Ovary (tissue), 3 donors: ENCODE measurements around the gene DDN.

Source experiments
- EP300 ChIP-seq: sonication (generic); formaldehyde crosslinking; IDR thresholded peaks from one replicate; pipeline ENCODE4 v1.6.1; 2017; ENCODE audit warnings: antibody characterized with exemption
- POLR2A ChIP-seq: fragments of 450-650 bp; IDR thresholded peaks from one replicate; pipeline ENCODE4 v1.6.1; 2017; ENCODE audit warnings: antibody characterized with exemption, mild to moderate bottlenecking, moderate library complexity
- TF ChIP-seq, protein P1 (sequence below), 3 donors: fragments of 450-650 bp in 2 of 3; fragments of 200-600 bp in 1 of 3; IDR thresholded peaks; one replicate each; pipeline versions ENCODE4 v1.5.1 to v1.8.0; 2016 to 2022; ENCODE audit warnings: antibody characterized with exemption in 3 of 3, mild to moderate bottlenecking in 1 of 3
- donor health status: DM: no; HTN: no; CAD: no.

DNA sequence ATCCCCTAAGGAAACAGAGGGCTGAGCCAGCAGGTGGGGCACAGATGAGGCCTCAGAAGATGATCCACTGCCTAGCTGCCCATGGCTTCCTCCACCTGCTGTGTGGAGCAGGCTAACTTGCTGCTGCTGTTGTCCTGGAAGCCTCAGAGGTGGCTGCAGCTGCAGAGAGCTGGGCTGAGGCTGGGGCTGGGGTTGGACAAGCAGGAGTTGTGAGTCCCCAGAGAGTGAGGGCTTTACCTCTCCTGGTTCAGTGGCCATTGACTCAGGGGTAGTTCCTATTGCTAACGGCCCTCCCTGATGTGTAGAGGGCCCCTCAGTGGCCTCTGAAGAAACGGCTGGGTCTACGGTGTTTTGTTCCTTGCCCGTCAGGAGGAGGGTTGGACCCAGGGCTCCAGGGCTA lies 33.1 kb upstream of the DDN start:
- TF ChIP-seq, protein P1, sequence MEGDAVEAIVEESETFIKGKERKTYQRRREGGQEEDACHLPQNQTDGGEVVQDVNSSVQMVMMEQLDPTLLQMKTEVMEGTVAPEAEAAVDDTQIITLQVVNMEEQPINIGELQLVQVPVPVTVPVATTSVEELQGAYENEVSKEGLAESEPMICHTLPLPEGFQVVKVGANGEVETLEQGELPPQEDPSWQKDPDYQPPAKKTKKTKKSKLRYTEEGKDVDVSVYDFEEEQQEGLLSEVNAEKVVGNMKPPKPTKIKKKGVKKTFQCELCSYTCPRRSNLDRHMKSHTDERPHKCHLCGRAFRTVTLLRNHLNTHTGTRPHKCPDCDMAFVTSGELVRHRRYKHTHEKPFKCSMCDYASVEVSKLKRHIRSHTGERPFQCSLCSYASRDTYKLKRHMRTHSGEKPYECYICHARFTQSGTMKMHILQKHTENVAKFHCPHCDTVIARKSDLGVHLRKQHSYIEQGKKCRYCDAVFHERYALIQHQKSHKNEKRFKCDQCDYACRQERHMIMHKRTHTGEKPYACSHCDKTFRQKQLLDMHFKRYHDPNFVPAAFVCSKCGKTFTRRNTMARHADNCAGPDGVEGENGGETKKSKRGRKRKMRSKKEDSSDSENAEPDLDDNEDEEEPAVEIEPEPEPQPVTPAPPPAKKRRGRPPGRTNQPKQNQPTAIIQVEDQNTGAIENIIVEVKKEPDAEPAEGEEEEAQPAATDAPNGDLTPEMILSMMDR (IDR thresholded peaks at IDR 0.05), result no peak
- no peak for TF ChIP-seq POLR2A
- no peak for TF ChIP-seq EP300
